ENCODE measurements around the gene MAP2K2. TPM values are rescaled to one million over a fixed set of nuclear protein-coding genes. Genes with fewer than 3 reads are reported as not detected.
A peak's percentile ranks its signal among the peaks of the same experiment; 100 is the strongest.

MAP2K2 gene
- polyA plus RNA-seq, 2 of the 4 experiments (the other 2 are of a cell fraction): 41.7 to 115 TPM

GRCh38 chr19:4087787-4088679 lies 35.9 kb downstream of the MAP2K2 start:
- TF ChIP-seq, protein P1, sequence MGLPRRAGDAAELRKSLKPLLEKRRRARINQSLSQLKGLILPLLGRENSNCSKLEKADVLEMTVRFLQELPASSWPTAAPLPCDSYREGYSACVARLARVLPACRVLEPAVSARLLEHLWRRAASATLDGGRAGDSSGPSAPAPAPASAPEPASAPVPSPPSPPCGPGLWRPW (IDR thresholded peaks at IDR 0.05): no peak
- TF ChIP-seq HOXB5 (CRISPR knock-in tag; IDR thresholded peaks at IDR 0.05) (no peak), EP300 (IDR thresholded peaks at IDR 0.05) (no peak), USF2 (IDR thresholded peaks at IDR 0.05) (no peak), SREBF2 (IDR thresholded peaks at IDR 0.05) (no peak), GATA3 (IDR thresholded peaks at IDR 0.05; ENCODE audit: borderline replicate concordance) (no peak), CTCF (IDR thresholded peaks at IDR 0.05) (no peak), CBX8 (IDR thresholded peaks at IDR 0.05) (no peak), NFE2L2 (conservative IDR thresholded peaks at IDR 0.05; ENCODE audit: low read length) (no peak), JUNB (IDR thresholded peaks at IDR 0.05) (no peak), HOXB13 (CRISPR knock-in tag; IDR thresholded peaks at IDR 0.05; ENCODE audit: low read depth) (no peak), EHF (CRISPR knock-in tag; IDR thresholded peaks at IDR 0.05) (no peak), RARB (CRISPR knock-in tag; IDR thresholded peaks at IDR 0.05) (no peak), CEBPB (IDR thresholded peaks at IDR 0.05) (no peak), MAFK (IDR thresholded peaks at IDR 0.05; ENCODE audit: partially characterized antibody) (no peak), EHMT2 (IDR thresholded peaks at IDR 0.05; ENCODE audit: low read depth) (no peak), SMC3 (IDR thresholded peaks at IDR 0.05) (no peak)
- DNase-seq (ENCODE audit: low read depth in 1 of 2, low spot score in 1 of 2): no peak
- Histone ChIP-seq H3K27ac (no peak overlapping the region), H3K4me3 (no peak overlapping the region), H3K4me2 (no peak overlapping the region), H3K9me3 (no peaks in the 10 kb centered on the region), H3K4me1 (peaks cover 6% of the 10 kb centered on the region; the same call in 2 of the 3 replicates)
- no peak for ATAC-seq
- FAIRE-seq: no peak
- WGBS (ENCODE audit: missing lambda C conversion rate): 90% methylated on average over 26 of the region's 31 CpGs
- ChIA-PET POLR2A (interaction anchor here (0.6 kb wide), 1 partner anchor 383 kb away, joined by 4 read pairs; no protein-coding TSS in a partner anchor), CTCF (interaction anchor here (0.6 to 1.4 kb wide), 4 partner anchors 9 to 39 kb away, joined by 3 to 5 read pairs (median 3); no protein-coding TSS in a partner anchor)

DNA sequence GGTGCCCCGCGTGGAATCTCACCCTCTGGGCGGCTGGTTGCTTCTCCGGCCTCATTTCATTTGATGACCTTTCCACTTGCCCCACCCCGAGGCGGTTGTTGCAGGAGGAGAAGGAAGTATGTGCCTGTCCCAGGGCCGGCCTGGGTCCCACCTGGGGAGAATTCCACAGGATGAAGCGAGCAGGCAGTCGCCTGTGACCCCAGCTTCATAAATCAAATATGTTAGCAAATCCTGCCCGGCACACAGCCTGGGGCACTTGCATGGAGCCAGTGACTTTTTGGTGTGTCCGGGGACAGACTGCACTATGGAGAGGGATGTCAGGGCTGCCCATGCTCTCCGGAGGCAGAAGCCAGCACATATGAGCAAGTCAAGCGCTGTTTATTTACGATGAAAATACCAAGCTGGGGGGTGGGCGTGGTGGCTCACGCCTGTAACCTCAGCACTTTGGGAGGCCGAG lies 37.5 kb downstream of the MAP2K2 start:
- Histone ChIP-seq H3K4me2 (no peak overlapping the region; the same call in 2 of the 3 replicates), H3K9me3 (no peaks in the 10 kb centered on the region), H3K27ac (peak overlapping the region in 1 of 2 experiments; percentile 54; a peak in 1 of 6 replicates), H3K4me1 (peaks cover 6% of the 10 kb centered on the region; the same call in 2 of the 3 replicates), H3K4me3 (no peak overlapping the region)
- CTCF ChIA-PET: interaction anchor here (0.6 to 1.6 kb wide), 2 partner anchors 12 to 101 kb away, joined by 3 to 4 read pairs; partner anchors contain the start of gene EEF2
- FAIRE-seq (no peak), DNase-seq (ENCODE audit: low read depth in 1 of 2, low spot score in 1 of 2) (peak in 1 of 2 experiments; percentile 35), ATAC-seq (peak in 1 of 2 experiments; percentile 53; a peak in 3 of 6 replicates)
- POLR2A ChIA-PET: no interaction called here
- 40% methylated on average over 10 of the region's 17 CpGs for WGBS (ENCODE audit: missing lambda C conversion rate)
- TF ChIP-seq HOXA7 (CRISPR knock-in tag; IDR thresholded peaks at IDR 0.05) (no peak), FOXS1 (CRISPR knock-in tag; IDR thresholded peaks at IDR 0.05) (no peak), PBX3 (IDR thresholded peaks at IDR 0.05) (no peak), KDM1A (IDR thresholded peaks at IDR 0.05; ENCODE audit: low read depth) (no peak), HOXB13 (CRISPR knock-in tag; IDR thresholded peaks at IDR 0.05; ENCODE audit: low read depth) (no peak), NR3C1 (IDR thresholded peaks at IDR 0.05) (no peak), HOXB5 (CRISPR knock-in tag; IDR thresholded peaks at IDR 0.05) (no peak), ZNF302 (CRISPR knock-in tag; IDR thresholded peaks at IDR 0.05) (no peak), RCOR1 (IDR thresholded peaks at IDR 0.05; ENCODE audit: low read depth, low read length) (no peak)

Measured in A549 (cell line).